ENCODE results near the gene FOXL2. TPM values are rescaled to one million over a fixed set of nuclear protein-coding genes. Genes with fewer than 3 reads are reported as not detected.

Gene FOXL2
- total and polyA plus RNA-seq, 9 of the 15 experiments (the other 6 are each of a cell fraction or from before 2014, with no cell fraction given), result 0.27 to 22.1 (median 3.2) TPM

- Histone ChIP-seq H3K27me3 (ENCODE audit: control insufficient read depth in 2 of 2, insufficient read depth in 2 of 2, low read length in 2 of 2) (peaks cover 2 to 4% of the 10 kb centered on the region in 2 experiments; a peak in 2 of 5 replicates), H4K20me1 (replicated peaks; ENCODE audit: control insufficient read depth, insufficient read depth, low read length) (no peaks in the 10 kb centered on the region), H3K79me2 (ENCODE audit: control insufficient read depth, insufficient read depth, low read length) (no peaks in the 10 kb centered on the region), H3K36me3 (ENCODE audit: control insufficient read depth, insufficient read depth, low read length) (no peaks in the 10 kb centered on the region), H3K27ac (ENCODE audit: extremely low read depth, low read depth, low read length) (no peak overlapping the region), H3K9ac (ENCODE audit: insufficient read depth in 1 of 2, low read depth in 2 of 2, low read length in 2 of 2) (no peak overlapping the region), H3K4me1 (replicated peaks in 1 of 2; ENCODE audit: control insufficient read depth in 2 of 2, insufficient read depth in 2 of 2, low read length in 2 of 2) (peaks cover 0 to 9% of the 10 kb centered on the region in 2 experiments; a peak in 2 of 5 replicates), H2AFZ (ENCODE audit: low read depth, low read length) (no peak overlapping the region), H3K4me3 (no peak overlapping the region), H3K9me1 (ENCODE audit: control insufficient read depth, insufficient read depth, low read length) (no peaks in the 10 kb centered on the region), H3K9me3 (replicated peaks; ENCODE audit: control insufficient read depth, insufficient read depth, low read depth, low read length) (peaks cover 3% of the 10 kb centered on the region; the same call in 1 of the 2 replicates), H3K4me2 (ENCODE audit: insufficient read depth, low read length) (no peak overlapping the region)
- ATAC-seq (no peak), FAIRE-seq (no peak), DNase-seq (ENCODE audit: extremely low read depth in 1 of 4, low spot score in 3 of 4) (no peak)
- BruUV-seq (replicated peaks), result no TSS peak
- intact Hi-C loops (cut with micrococcal nuclease), result no loop called here
- in situ Hi-C loops (cut with MboI), result no loop called here
- POLR2A ChIA-PET, result interaction anchor here (1.7 kb wide), 1 partner anchor 13 kb away, joined by 4 read pairs; no protein-coding TSS in a partner anchor
- WGBS (ENCODE audit: insufficient coverage, low coverage, missing lambda C conversion rate), result 3% methylated on average over 2 of the region's 2 CpGs
- CTCF ChIA-PET (ENCODE audit: low intra/inter-chr PET ratio), result no interaction called here
- no peak for TF ChIP-seq ZFP1 (CRISPR knock-in tag; IDR thresholded peaks at IDR 0.05)
- TF ChIP-seq SETDB1 (IDR thresholded peaks at IDR 0.05; ENCODE audit: low read length), result no peak
- no peak for TF ChIP-seq SP2 (IDR thresholded peaks at IDR 0.05; ENCODE audit: extremely low read depth, low read depth, low read length, poor library complexity, severe bottlenecking)
- no peak for TF ChIP-seq CBX1 (IDR thresholded peaks at IDR 0.05; ENCODE audit: low read depth)
- no peak for TF ChIP-seq KDM2B (CRISPR knock-in tag; IDR thresholded peaks at IDR 0.05)
- no peak for TF ChIP-seq MBD2 (IDR thresholded peaks at IDR 0.05; ENCODE audit: borderline replicate concordance, low read depth)
- no peak for TF ChIP-seq MAX (CRISPR knock-in tag; IDR thresholded peaks at IDR 0.05)
- no peak for TF ChIP-seq RAD51 (IDR thresholded peaks at IDR 0.05; ENCODE audit: borderline replicate concordance, low read depth)
- no peak for TF ChIP-seq ID3 (CRISPR knock-in tag; IDR thresholded peaks at IDR 0.05)
- TF ChIP-seq ID3 (tag; IDR thresholded peaks at IDR 0.05), result no peak
- no peak for TF ChIP-seq BDP1 (IDR thresholded peaks at IDR 0.05; ENCODE audit: insufficient read depth, insufficient read length)
- TF ChIP-seq ZBTB1 (CRISPR knock-in tag; IDR thresholded peaks at IDR 0.05; ENCODE audit: borderline replicate concordance, low read depth), result no peak
- TF ChIP-seq ZNF277 (CRISPR knock-in tag; IDR thresholded peaks at IDR 0.05; ENCODE audit: borderline replicate concordance), result no peak
Observed at GRCh38 chr3:138964264-138964663, 17.3 kb upstream of the FOXL2 start.
